Trophoblast cell (in vitro differentiated cells and primary cell): ENCODE data around the gene CIT.
A peak's percentile ranks its signal among the peaks of the same experiment; 100 is the strongest.

ENCODE experiments used
- DNase-seq, 2 donors: peaks; one replicate each; pipeline ENCODE4 v3.0.0-alpha.2; 2016
- H2AFZ ChIP-seq: 2 replicates; pipeline ENCODE4 v1.6.1; 2013; ENCODE audit warnings: low read length, moderate library complexity, mild to moderate bottlenecking; ENCODE audit not compliant: insufficient read depth, poor library complexity
- H2AK5ac ChIP-seq: 2 replicates; pipeline ENCODE4 v1.6.1; 2013; ENCODE audit warnings: mild to moderate bottlenecking, low read length
- H2BK120ac ChIP-seq: 2 replicates; pipeline ENCODE4 v1.6.1; 2013; ENCODE audit warnings: low read length, mild to moderate bottlenecking, moderate library complexity; ENCODE audit not compliant: insufficient read depth, poor library complexity
- H2BK12ac ChIP-seq: 2 replicates; pipeline ENCODE4 v1.6.1; 2013; ENCODE audit warnings: mild to moderate bottlenecking, low read length, moderate library complexity
- H2BK5ac ChIP-seq: 2 replicates; pipeline ENCODE4 v1.6.1; 2013; ENCODE audit warnings: low read length, low read depth, moderate library complexity, mild to moderate bottlenecking; ENCODE audit not compliant: poor library complexity
- H3K14ac ChIP-seq: 2 replicates; pipeline ENCODE4 v1.6.1; 2013; ENCODE audit warnings: mild to moderate bottlenecking, low read length
- H3K18ac ChIP-seq: 2 replicates; pipeline ENCODE4 v1.6.1; 2013; ENCODE audit warnings: mild to moderate bottlenecking, low read length
- H3K23ac ChIP-seq: 2 replicates; pipeline ENCODE4 v1.6.1; 2013; ENCODE audit warnings: low read length
- H3K27ac ChIP-seq: 2 replicates; pipeline ENCODE4 v1.5.1; 2013; ENCODE audit warnings: low read depth, mild to moderate bottlenecking, inconsistent platforms, low read length, moderate library complexity
- H3K27me3 ChIP-seq: 2 replicates; pipeline ENCODE4 v1.6.1; 2013; ENCODE audit warnings: inconsistent platforms, mild to moderate bottlenecking, low read length, moderate library complexity; ENCODE audit not compliant: insufficient read depth
- H3K36me3 ChIP-seq, 2 experiments: 1 replicate in 1 of 2; 2 replicates in 1 of 2; pipeline ENCODE4 v1.6.1; 2013; ENCODE audit warnings: low read length in 2 of 2, mild to moderate bottlenecking in 2 of 2, moderate library complexity in 1 of 2; ENCODE audit not compliant: insufficient read depth in 2 of 2, control insufficient read depth in 1 of 2
- H3K4ac ChIP-seq: 2 replicates; pipeline ENCODE4 v1.6.1; 2013; ENCODE audit warnings: low read depth, mild to moderate bottlenecking, low read length, moderate library complexity
- H3K4me1 ChIP-seq, 2 experiments: 1 replicate in 1 of 2; 2 replicates in 1 of 2; pipeline ENCODE4 v1.6.1; 2013; ENCODE audit warnings: low read length in 2 of 2, mild to moderate bottlenecking in 2 of 2, moderate library complexity in 1 of 2; ENCODE audit not compliant: insufficient read depth in 2 of 2, control insufficient read depth in 1 of 2
- H3K4me2 ChIP-seq: 2 replicates; pipeline ENCODE4 v1.6.1; 2013; ENCODE audit warnings: inconsistent platforms, mild to moderate bottlenecking, low read length, moderate library complexity
- H3K4me3 ChIP-seq: 2 replicates; pipeline ENCODE4 v1.5.1; 2013; ENCODE audit warnings: mild to moderate bottlenecking, low read depth, low read length, inconsistent platforms
- H3K79me1 ChIP-seq: one replicate; pipeline ENCODE4 v1.6.1; 2013; ENCODE audit warnings: low read length
- H3K79me2 ChIP-seq: 2 replicates; pipeline ENCODE4 v1.6.1; 2013; ENCODE audit warnings: low read length, mild to moderate bottlenecking; ENCODE audit not compliant: control insufficient read depth, insufficient read depth, poor library complexity
- H3K9ac ChIP-seq: 2 replicates; pipeline ENCODE4 v1.6.1; 2013; ENCODE audit warnings: mild to moderate bottlenecking, low read length
- H3K9me3 ChIP-seq: 2 replicates; pipeline ENCODE4 v1.6.1; 2013; ENCODE audit warnings: low read depth, mild to moderate bottlenecking, control low read depth, inconsistent platforms, low read length; ENCODE audit not compliant: insufficient read depth
- H4K12ac ChIP-seq: 2 replicates; pipeline ENCODE4 v1.6.1; 2013; ENCODE audit warnings: low read depth, mild to moderate bottlenecking, low read length, moderate library complexity
- H4K8ac ChIP-seq: 2 replicates; pipeline ENCODE4 v1.6.1; 2013; ENCODE audit warnings: low read depth, mild to moderate bottlenecking, low read length, moderate library complexity
- H4K91ac ChIP-seq: one replicate; pipeline ENCODE4 v1.6.1; 2013; ENCODE audit warnings: low read depth, mild to moderate bottlenecking, low read length, moderate library complexity
- WGBS: extraction: QIAGEN DNeasy Blood & Tissue Kit; methylation state at CpG from one replicate; pipeline ENCODE4 v1.1.7; 2013; ENCODE audit warnings: missing lambda C conversion rate; ENCODE audit not compliant: insufficient read length, insufficient coverage; ENCODE audit errors: extremely low coverage; 5-methylcytosine and 5-hydroxymethylcytosine counted together

CIT gene

DNA sequence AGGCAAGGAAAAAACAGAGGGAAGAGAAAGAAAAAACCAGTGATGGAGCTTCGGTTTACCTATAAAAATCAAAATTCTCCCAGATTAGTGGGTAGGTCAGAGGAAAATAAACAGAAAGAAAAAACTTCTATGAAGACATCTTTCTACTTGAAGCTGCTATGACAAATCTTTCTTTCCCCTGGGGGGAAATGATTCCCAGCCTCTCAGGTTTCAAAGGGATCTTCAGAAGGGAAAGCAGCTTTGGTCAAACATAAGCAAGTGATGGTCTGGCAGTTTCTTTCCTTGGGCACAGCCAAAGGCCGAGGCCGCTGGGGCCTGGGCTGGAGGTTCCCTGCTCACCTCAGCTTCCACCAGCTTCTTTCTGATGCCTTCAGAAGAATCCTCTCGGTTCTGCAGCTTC lies 104.7 kb downstream of the CIT start:
- no peak overlapping the region for H2AFZ ChIP-seq
- no peak overlapping the region for H3K4ac ChIP-seq
- peak in 1 of 2 donors; percentile 29 for DNase-seq
- no peak overlapping the region for H4K8ac ChIP-seq
- no peaks in the 10 kb centered on the region for H3K79me1 ChIP-seq
- H2BK120ac ChIP-seq = no peak overlapping the region
- H4K12ac ChIP-seq = no peak overlapping the region
- no peak overlapping the region for H3K23ac ChIP-seq
- H3K79me2 ChIP-seq = no peaks in the 10 kb centered on the region
- H4K91ac ChIP-seq = no peak overlapping the region
- no peak overlapping the region for H2AK5ac ChIP-seq
- no peaks in the 10 kb centered on the region for H3K27me3 ChIP-seq
- no peaks in the 10 kb centered on the region for H3K9me3 ChIP-seq
- peaks cover 8 to 19% of the 10 kb centered on the region in 2 experiments for H3K36me3 ChIP-seq
- H3K18ac ChIP-seq = no peak overlapping the region
- no peak overlapping the region for H3K14ac ChIP-seq
- no peak overlapping the region for H3K4me3 ChIP-seq
- H3K4me2 ChIP-seq = no peak overlapping the region
- WGBS = no CpG with 5 or more reads among the region's 4 CpGs
- no peak overlapping the region for H3K9ac ChIP-seq
- H2BK5ac ChIP-seq = no peak overlapping the region
- no peak overlapping the region for H3K27ac ChIP-seq
- H2BK12ac ChIP-seq = no peak overlapping the region
- H3K4me1 ChIP-seq = peaks cover 0 to 2% of the 10 kb centered on the region in 2 experiments

DNA sequence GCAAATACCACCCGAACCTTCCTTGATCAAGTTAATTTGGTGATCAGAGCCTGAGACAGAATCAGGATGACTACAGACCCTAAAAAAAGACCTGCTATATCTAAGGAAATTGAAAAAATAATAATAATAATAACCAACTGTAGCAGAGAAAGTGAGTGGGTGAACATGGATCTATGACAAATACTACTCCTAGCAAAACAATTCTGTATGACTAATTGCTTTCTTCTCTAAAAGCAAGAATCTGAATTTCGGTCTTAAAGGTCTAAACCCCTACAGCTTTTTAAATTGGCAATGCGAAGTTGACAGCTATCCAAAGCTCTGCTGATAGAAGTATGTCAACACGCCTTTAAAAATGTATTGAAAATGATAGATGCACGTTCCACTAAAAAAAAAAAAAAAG lies 107.0 kb downstream of the CIT start:
- Histone ChIP-seq H3K4me2 (no peak overlapping the region), H3K27me3 (no peaks in the 10 kb centered on the region), H4K8ac (no peak overlapping the region), H4K12ac (no peak overlapping the region), H3K27ac (no peak overlapping the region), H3K9ac (no peak overlapping the region), H3K18ac (no peak overlapping the region), H4K91ac (no peak overlapping the region), H3K23ac (no peak overlapping the region), H2BK120ac (no peak overlapping the region), H2AK5ac (no peak overlapping the region), H3K4ac (no peak overlapping the region), H3K79me2 (no peaks in the 10 kb centered on the region), H3K36me3 (peaks cover 9 to 22% of the 10 kb centered on the region in 2 experiments), H2BK12ac (no peak overlapping the region), H2BK5ac (no peak overlapping the region), H3K14ac (no peak overlapping the region), H3K9me3 (no peaks in the 10 kb centered on the region), H3K4me3 (no peak overlapping the region), H3K79me1 (no peaks in the 10 kb centered on the region), H3K4me1 (peaks cover 0 to 2% of the 10 kb centered on the region in 2 experiments), H2AFZ (no peak overlapping the region)
- DNase-seq = no peak
- no CpG with 5 or more reads among the region's 5 CpGs for WGBS

GRCh38 chr12:119762619-119763018 lies 114.5 kb downstream of the CIT start:
- Histone ChIP-seq H3K36me3 (peaks cover 5 to 21% of the 10 kb centered on the region in 2 experiments), H2BK5ac (no peak overlapping the region), H3K4me1 (no peaks in the 10 kb centered on the region), H4K91ac (no peak overlapping the region), H2BK120ac (no peak overlapping the region), H3K4me3 (no peak overlapping the region), H3K4me2 (no peak overlapping the region), H3K9ac (no peak overlapping the region), H4K8ac (no peak overlapping the region), H3K18ac (no peak overlapping the region), H3K9me3 (no peaks in the 10 kb centered on the region), H2AFZ (no peak overlapping the region), H2BK12ac (no peak overlapping the region), H3K23ac (no peak overlapping the region), H3K79me1 (no peaks in the 10 kb centered on the region), H3K27me3 (no peaks in the 10 kb centered on the region), H3K79me2 (no peaks in the 10 kb centered on the region), H3K4ac (no peak overlapping the region), H2AK5ac (no peak overlapping the region), H3K14ac (no peak overlapping the region), H3K27ac (no peak overlapping the region), H4K12ac (no peak overlapping the region)
- no CpG with 5 or more reads among the region's 4 CpGs for WGBS
- DNase-seq = no peak

GRCh38 chr12:119758722-119759121 lies 118.4 kb downstream of the CIT start:
- no peak overlapping the region for H3K4me2 ChIP-seq

More at GRCh38 chr12:119758722-119759121, 118.4 kb downstream of the CIT start:
- Histone ChIP-seq H3K27ac (no peak overlapping the region), H4K8ac (no peak overlapping the region), H3K79me2 (no peaks in the 10 kb centered on the region), H2AFZ (no peak overlapping the region), H4K12ac (no peak overlapping the region), H2AK5ac (no peak overlapping the region), H3K9me3 (no peaks in the 10 kb centered on the region), H3K79me1 (no peaks in the 10 kb centered on the region), H3K36me3 (peaks cover 17 to 33% of the 10 kb centered on the region in 2 experiments), H4K91ac (no peak overlapping the region), H2BK12ac (no peak overlapping the region), H3K27me3 (no peaks in the 10 kb centered on the region), H3K23ac (no peak overlapping the region), H3K4me3 (no peak overlapping the region), H3K14ac (no peak overlapping the region), H3K4me1 (no peaks in the 10 kb centered on the region), H3K18ac (no peak overlapping the region), H3K9ac (no peak overlapping the region), H3K4ac (no peak overlapping the region), H2BK120ac (no peak overlapping the region), H2BK5ac (no peak overlapping the region)
- no CpG with 5 or more reads among the region's 4 CpGs for WGBS
- DNase-seq = no peak
